T-cell (primary cell): ENCODE results near the gene EIF5A2. TPM values are rescaled to one million over a fixed set of nuclear protein-coding genes. Genes with fewer than 3 reads are reported as not detected.
"Not testable (repeated sequence)": the region's sequence is repeated elsewhere in the genome, so short reads cannot be mapped to it uniquely, and the experiment has no call there.

ENCODE experiments used
- ATAC-seq, 4 experiments: fragments of 200-7000 bp in 3 of 4; fragments of 150-1000 bp in 1 of 4; cut with Tn5 transposase; replicated peaks in 1 of 4; 1 replicate in 3 of 4; 2 replicates in 1 of 4; pipeline ENCODE4 v1.10.0; 2021; ENCODE audit warnings: moderate library complexity in 3 of 4, mild to moderate bottlenecking in 2 of 4, moderate number of reproducible peaks in 1 of 4
- CTCF ChIA-PET, 2 donors: fragments of 300-600 bp; sonication (Branson Sonifier 250); formaldehyde crosslinking; loops; one replicate each; lab custom pipeline; 2022; ENCODE audit warnings: antibody characterized with exemption in 2 of 2; lab: Charles Lee
- POLR2A ChIA-PET, 2 donors: fragments of 300-600 bp; sonication (Branson Sonifier 250); formaldehyde crosslinking; loops; one replicate each; lab custom pipeline; 2022; ENCODE audit warnings: antibody characterized with exemption in 2 of 2; lab: Charles Lee
- DNase-seq, 35 experiments: peaks; one replicate each; pipeline versions ENCODE4 v3.0.0 to v3.0.0-alpha.2; 2013 to 2023
- H3K27ac ChIP-seq: one replicate; pipeline ENCODE4 v1.5.1; 2013; ENCODE audit warnings: low read length
- H3K27me3 ChIP-seq, 2 experiments: replicated peaks in 1 of 2; 1 replicate in 1 of 2; 2 replicates in 1 of 2; pipeline versions ENCODE4 v1.6.1 to v1.7.0; 2013; ENCODE audit warnings: low read length in 1 of 2, mixed read lengths in 1 of 2; ENCODE audit not compliant: control insufficient read depth in 2 of 2, insufficient read depth in 2 of 2; ENCODE audit errors: extremely low read depth in 1 of 2
- H3K36me3 ChIP-seq, 2 donors: 1 replicate in 1 of 2; 2 replicates in 1 of 2; pipeline versions ENCODE4 v1.6.1 to v1.7.0; 2013; ENCODE audit warnings: low read length in 1 of 2; ENCODE audit not compliant: control insufficient read depth in 2 of 2, insufficient read depth in 1 of 2; ENCODE audit errors: extremely low read depth in 1 of 2
- H3K4me1 ChIP-seq, 2 experiments: 1 replicate in 1 of 2; 2 replicates in 1 of 2; pipeline versions ENCODE4 v1.6.1 to v1.7.0; 2013; ENCODE audit warnings: low read length in 2 of 2, mixed read lengths in 1 of 2; ENCODE audit not compliant: insufficient read depth in 2 of 2, control insufficient read depth in 1 of 2; ENCODE audit errors: extremely low read depth in 1 of 2
- H3K4me3 ChIP-seq, 2 donors: 1 replicate in 1 of 2; 2 replicates in 1 of 2; pipeline versions ENCODE4 v1.5.1 to v1.7.0; 2013; ENCODE audit warnings: mild to moderate bottlenecking in 2 of 2, low read length in 1 of 2, moderate library complexity in 1 of 2; ENCODE audit not compliant: control insufficient read depth in 1 of 2; ENCODE audit errors: extremely low read depth in 1 of 2
- H3K9me3 ChIP-seq: 2 replicates; pipeline ENCODE4 v1.7.0; 2013
- H3K27ac Mint-ChIP-seq, 2 donors: one replicate each; pipeline ENCODE4 v1.8.0; 2020 to 2021; ENCODE audit warnings: mild to moderate bottlenecking in 2 of 2, mixed read lengths in 2 of 2
- H3K27me3 Mint-ChIP-seq, 2 donors: one replicate each; pipeline ENCODE4 v1.8.0; 2021 to 2022; ENCODE audit warnings: mixed read lengths in 2 of 2
- H3K36me3 Mint-ChIP-seq: one replicate; pipeline ENCODE4 v1.8.0; 2021; ENCODE audit warnings: mixed read lengths
- H3K4me1 Mint-ChIP-seq, 3 donors: one replicate each; pipeline ENCODE4 v1.8.0; 2020 to 2022; ENCODE audit warnings: mixed read lengths in 3 of 3, mild to moderate bottlenecking in 1 of 3
- H3K4me3 Mint-ChIP-seq, 3 donors: one replicate each; pipeline ENCODE4 v1.8.0; 2020 to 2022; ENCODE audit warnings: mild to moderate bottlenecking in 3 of 3, mixed read lengths in 3 of 3, moderate library complexity in 3 of 3
- H3K9me3 Mint-ChIP-seq, 3 donors: one replicate each; pipeline ENCODE4 v1.8.0; 2020 to 2022; ENCODE audit warnings: mixed read lengths in 3 of 3
- WGBS: methylation state at CpG from one replicate; pipeline ENCODE4 v1.1.5; 2013; ENCODE audit warnings: missing lambda C conversion rate; ENCODE audit not compliant: insufficient coverage; 5-methylcytosine and 5-hydroxymethylcytosine counted together
- total RNA-seq, 35 experiments: library from RNA in 6 of 35; stranded (reverse) in 6 of 35; fragments of 120-200 nt in 1 of 35; gene quantifications; one replicate each; pipeline versions ENCODE4 v1.2.1 to v1.2.4 and lab custom pipeline; 2013 to 2026

The EIF5A2 gene
- total RNA-seq, 5 donors from 2014 or later (not counting 1 experiment from before 2014, with no cell fraction given), result 10.1 to 14.1 (median 13.5) TPM

GRCh38 chr3:170903123-170903522, 5.3 kb downstream of the EIF5A2 start:
- H3K27ac ChIP-seq, result no peak overlapping the region

DNA sequence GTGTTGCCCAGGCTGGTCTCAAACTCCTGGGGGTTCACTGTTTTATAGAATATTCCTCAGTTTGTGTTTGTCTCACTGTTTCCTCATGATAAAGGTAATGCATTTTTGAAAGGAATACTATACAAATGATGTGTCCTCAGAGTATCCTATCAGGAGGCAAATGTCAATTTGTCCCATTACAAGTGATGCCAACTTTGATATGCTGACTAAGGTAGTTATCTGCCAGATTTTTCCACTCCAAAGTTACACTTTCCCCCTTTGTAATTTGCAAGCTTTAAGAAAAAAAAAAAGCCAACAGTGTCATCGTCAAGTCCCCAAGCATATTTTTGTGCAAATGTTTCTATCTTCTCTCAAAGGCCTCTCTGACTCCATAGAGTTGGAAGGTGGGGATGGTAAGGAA, 9.0 kb downstream of the EIF5A2 start:
- H3K27me3 Mint-ChIP-seq, result no peaks in the 10 kb centered on the region
- Histone ChIP-seq H3K27me3 (no peaks in the 10 kb centered on the region), H3K36me3 (peaks cover 0 to 2% of the 10 kb centered on the region in 2 donors), H3K4me3 (no peak overlapping the region), H3K9me3 (no peaks in the 10 kb centered on the region), H3K27ac (no peak overlapping the region), H3K4me1 (no peaks in the 10 kb centered on the region)
- H3K4me1 Mint-ChIP-seq, result no peaks in the 10 kb centered on the region
- WGBS, result no CpG with 5 or more reads among the region's 1 CpG
- peaks cover 53% of the 10 kb centered on the region for H3K36me3 Mint-ChIP-seq
- no peak for DNase-seq
- no peak for ATAC-seq
- POLR2A ChIA-PET, result interaction anchor here in 1 of 2 donors (0.6 kb wide), 1 partner anchor 30 kb away, joined by 3 read pairs; no protein-coding TSS in a partner anchor
- H3K4me3 Mint-ChIP-seq, result no peak overlapping the region
- H3K9me3 Mint-ChIP-seq, result peaks cover 0 to 6% (median 0%) of the 10 kb centered on the region in 3 donors
- H3K27ac Mint-ChIP-seq, result no peak overlapping the region
- CTCF ChIA-PET, result no interaction called here

More at GRCh38 chr3:170903123-170903522, 5.3 kb downstream of the EIF5A2 start:
- Mint-ChIP-seq H3K27me3 (no peaks in the 10 kb centered on the region), H3K9me3 (no peaks in the 10 kb centered on the region), H3K4me3 (no peak overlapping the region), H3K27ac (no peak overlapping the region), H3K4me1 (peaks cover 10 to 21% (median 18%) of the 10 kb centered on the region in 3 donors), H3K36me3 (peaks cover 31% of the 10 kb centered on the region)
- POLR2A ChIA-PET, result interaction anchor here in 1 of 2 donors (0.7 kb wide), 1 partner anchor 101 kb away, joined by 6 read pairs; no protein-coding TSS in a partner anchor
- Histone ChIP-seq H3K36me3 (peaks cover 0 to 2% of the 10 kb centered on the region in 2 donors), H3K9me3 (no peaks in the 10 kb centered on the region), H3K4me1 (peaks cover 6 to 8% of the 10 kb centered on the region in 2 experiments), H3K4me3 (no peak overlapping the region), H3K27me3 (no peaks in the 10 kb centered on the region)
- DNase-seq (no peak), ATAC-seq (no peak)
- WGBS, result 100% methylated on average over 1 of the region's 3 CpGs
- CTCF ChIA-PET, result no interaction called here

GRCh38 chr3:170897978-170898377, 10.5 kb downstream of the EIF5A2 start:
- Histone ChIP-seq H3K27me3 (no peaks in the 10 kb centered on the region), H3K4me3 (no peak overlapping the region), H3K27ac (no peak overlapping the region), H3K4me1 (no peaks in the 10 kb centered on the region), H3K9me3 (no peaks in the 10 kb centered on the region), H3K36me3 (no peaks in the 10 kb centered on the region)
- POLR2A ChIA-PET, result interaction anchor here in 1 of 2 donors (0.6 kb wide), 1 partner anchor 88 kb away, joined by 4 read pairs; no protein-coding TSS in a partner anchor
- WGBS, result 100% methylated on average over 1 of the region's 2 CpGs
- DNase-seq (no peak), ATAC-seq (no peak)
- CTCF ChIA-PET, result no interaction called here
- peaks cover 57% of the 10 kb centered on the region for H3K36me3 Mint-ChIP-seq
- no peaks in the 10 kb centered on the region for H3K27me3 Mint-ChIP-seq
- no peaks in the 10 kb centered on the region for H3K4me1 Mint-ChIP-seq
- no peak overlapping the region for H3K27ac Mint-ChIP-seq
- H3K4me3 Mint-ChIP-seq, result no peak overlapping the region
- H3K9me3 Mint-ChIP-seq, result peaks cover 0 to 6% (median 0%) of the 10 kb centered on the region in 3 donors

DNA sequence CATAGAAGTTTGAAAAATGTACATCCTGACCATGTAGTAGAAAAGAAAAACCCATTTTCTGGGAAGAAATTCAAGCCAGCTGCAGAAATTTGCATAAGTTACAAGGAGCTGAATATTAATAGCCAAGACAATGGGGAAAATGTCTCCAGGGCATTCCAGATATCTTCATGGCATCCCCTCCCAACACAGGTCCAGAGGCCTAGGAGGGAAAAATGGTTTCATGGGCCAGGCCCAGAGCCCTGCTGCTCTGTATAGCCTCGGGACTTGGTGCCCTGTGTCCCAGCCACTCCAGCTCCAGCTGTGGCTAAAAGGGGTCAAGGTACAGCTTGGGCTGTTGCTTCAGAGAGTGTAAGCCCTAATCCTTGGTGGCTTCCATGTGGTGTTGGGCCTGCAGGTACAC, 11.2 kb downstream of the EIF5A2 start:
- H3K27ac Mint-ChIP-seq, H3K36me3 ChIP-seq, H3K27me3 ChIP-seq, H3K9me3 ChIP-seq, H3K4me3 Mint-ChIP-seq, DNase-seq, H3K27me3 Mint-ChIP-seq, ATAC-seq, H3K4me1 Mint-ChIP-seq, H3K4me1 ChIP-seq, H3K9me3 Mint-ChIP-seq, CTCF ChIA-PET, H3K4me3 ChIP-seq, H3K27ac ChIP-seq: not testable (repeated sequence)
- WGBS, result 100% methylated on average over 1 of the region's 1 CpG
- POLR2A ChIA-PET, result interaction anchor here in 1 of 2 donors (0.6 kb wide), 1 partner anchor 89 kb away, joined by 4 read pairs; no protein-coding TSS in a partner anchor
- peaks cover 57% of the 10 kb centered on the region for H3K36me3 Mint-ChIP-seq

- Mint-ChIP-seq H3K27ac (no peak overlapping the region), H3K9me3 (peaks cover 0 to 6% (median 0%) of the 10 kb centered on the region in 3 donors), H3K27me3 (no peaks in the 10 kb centered on the region), H3K4me3 (no peak overlapping the region), H3K4me1 (no peaks in the 10 kb centered on the region), H3K36me3 (peaks cover 53% of the 10 kb centered on the region)
- no peaks in the 10 kb centered on the region for H3K36me3 ChIP-seq
- H3K4me3 ChIP-seq, result no peak overlapping the region
- H3K27me3 ChIP-seq, result no peaks in the 10 kb centered on the region
- ChIA-PET POLR2A (no interaction called here), CTCF (interaction anchor here in 1 of 2 donors (1.2 kb wide), 1 partner anchor 11 kb away, joined by 4 read pairs; the partner anchor contains the start of gene EIF5A2)
- no peak overlapping the region for H3K27ac ChIP-seq
- DNase-seq (no peak), ATAC-seq (no peak)
- H3K9me3 ChIP-seq, result no peaks in the 10 kb centered on the region
- H3K4me1 ChIP-seq, result no peaks in the 10 kb centered on the region
- WGBS, result 100% methylated on average over 1 of the region's 1 CpG
These were observed 11.7 kb downstream of the EIF5A2 start for GRCh38 chr3:170896781-170897180.

- no CpG with 5 or more reads among the region's 6 CpGs for WGBS
- CTCF ChIA-PET, result interaction anchor here in 1 of 2 donors (1.2 kb wide), 1 partner anchor 12 kb away, joined by 4 read pairs; the partner anchor contains the start of gene EIF5A2
- H3K27ac Mint-ChIP-seq, H3K4me1 Mint-ChIP-seq, DNase-seq, POLR2A ChIA-PET, H3K9me3 ChIP-seq, H3K27me3 Mint-ChIP-seq, H3K9me3 Mint-ChIP-seq, H3K4me1 ChIP-seq, H3K36me3 ChIP-seq, H3K27ac ChIP-seq, H3K27me3 ChIP-seq, H3K4me3 Mint-ChIP-seq, H3K4me3 ChIP-seq, ATAC-seq: not testable (repeated sequence)
- H3K36me3 Mint-ChIP-seq, result peaks cover 53% of the 10 kb centered on the region
These were observed 12.1 kb downstream of the EIF5A2 start for GRCh38 chr3:170896333-170896732.
